Measurements from ENCODE around the gene SLC22A16.

SLC22A16 gene

GRCh38 chr6:110448846-110449540 lies 27.4 kb downstream of the SLC22A16 start:
- no peak for DNase-seq (ENCODE audit: low read depth in 2 of 2)

- DNase-seq (ENCODE audit: low read depth in 2 of 2), result no peak
Observed at GRCh38 chr6:110447761-110448160, 28.7 kb downstream of the SLC22A16 start.

- DNase-seq (ENCODE audit: low read depth in 2 of 2), result no peak
Observed at GRCh38 chr6:110446405-110446804, 30.0 kb downstream of the SLC22A16 start.

GRCh38 chr6:110440026-110440425 lies 36.4 kb downstream of the SLC22A16 start:
- DNase-seq (ENCODE audit: low read depth in 2 of 2), result no peak

GRCh38 chr6:110439356-110439755 lies 37.1 kb downstream of the SLC22A16 start:
- no peak for DNase-seq (ENCODE audit: low read depth in 2 of 2)

GRCh38 chr6:110434961-110435602 lies 41.3 kb downstream of the SLC22A16 start:
- no peak for DNase-seq (ENCODE audit: low read depth in 2 of 2)

- no peak for DNase-seq (ENCODE audit: low read depth in 2 of 2)
Observed at GRCh38 chr6:110432285-110432900, 44.0 kb downstream of the SLC22A16 start.

- no peak for DNase-seq (ENCODE audit: low read depth in 2 of 2)
Observed at GRCh38 chr6:110430741-110431140, 45.7 kb downstream of the SLC22A16 start.

GRCh38 chr6:110430236-110430635 lies 46.2 kb downstream of the SLC22A16 start:
- DNase-seq (ENCODE audit: low read depth in 2 of 2), result no peak

GRCh38 chr6:110428153-110428552 lies 48.3 kb downstream of the SLC22A16 start:
- DNase-seq (ENCODE audit: low read depth in 2 of 2), result no peak

- no peak for DNase-seq (ENCODE audit: low read depth in 2 of 2)
Observed at GRCh38 chr6:110425816-110426215, 50.6 kb downstream of the SLC22A16 start.

- no peak for DNase-seq (ENCODE audit: low read depth in 2 of 2)
Observed at GRCh38 chr6:110422444-110422822, 54.0 kb downstream of the SLC22A16 start.

- DNase-seq (ENCODE audit: low read depth in 2 of 2), result no peak
Observed at GRCh38 chr6:110421749-110422443, 54.5 kb downstream of the SLC22A16 start.

- no peak for DNase-seq (ENCODE audit: low read depth in 2 of 2)
Observed at GRCh38 chr6:110419028-110419739, 57.2 kb downstream of the SLC22A16 start.

GRCh38 chr6:110418594-110418993 lies 57.8 kb downstream of the SLC22A16 start:
- DNase-seq (ENCODE audit: low read depth in 2 of 2), result no peak

GRCh38 chr6:110415086-110415916 lies 61.1 kb downstream of the SLC22A16 start, which contains the start of gene DDO:
DDO (minus strand) TSS chr6:110415575; CDS start chr6:110413462, 2,113 bp downstream.
- DNase-seq (ENCODE audit: low read depth in 2 of 2), result no peak

GRCh38 chr6:110414669-110415068 lies 61.7 kb downstream of the SLC22A16 start:
- no peak for DNase-seq (ENCODE audit: low read depth in 2 of 2)

- no peak for DNase-seq (ENCODE audit: low read depth in 2 of 2)
Observed at GRCh38 chr6:110412360-110412759, 64.1 kb downstream of the SLC22A16 start.

GRCh38 chr6:110410511-110410910 lies 65.9 kb downstream of the SLC22A16 start:
- no peak for DNase-seq (ENCODE audit: low read depth in 2 of 2)

- no peak for DNase-seq (ENCODE audit: low read depth in 2 of 2)
Observed at GRCh38 chr6:110409794-110410193, 66.6 kb downstream of the SLC22A16 start.

- no peak for DNase-seq (ENCODE audit: low read depth in 2 of 2)
Observed at GRCh38 chr6:110408901-110409300, 67.5 kb downstream of the SLC22A16 start.
